NCI-H69 (cell line): ENCODE results near the gene NELL1.

ENCODE experiments used
- DNase-seq: peaks from one replicate; lab custom pipeline; 2025; lab: John Stamatoyannopoulos, UW

NELL1 gene

DNA sequence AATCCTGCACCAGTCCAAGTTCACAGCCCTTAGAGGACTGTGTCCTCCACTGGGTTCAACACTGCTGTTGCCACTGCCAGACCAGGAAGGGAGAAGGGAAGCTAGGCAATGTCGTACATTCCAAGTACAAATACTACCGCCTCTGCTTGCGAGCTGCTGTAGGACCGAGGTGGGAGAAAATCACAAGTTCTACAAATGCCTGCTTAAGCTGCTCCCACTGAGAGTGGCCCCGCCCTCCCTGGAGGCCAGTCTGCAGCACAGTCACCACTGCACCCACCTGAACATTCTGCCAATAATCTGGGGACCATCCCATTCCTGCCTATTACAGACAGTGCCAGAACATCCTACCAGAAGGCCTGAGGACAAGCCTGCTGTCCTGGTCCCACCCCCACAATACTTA, 816.0 kb downstream of the NELL1 start:
- no peak for DNase-seq

GRCh38 chr11:21489416-21490115, 820.2 kb downstream of the NELL1 start:
- DNase-seq: no peak

GRCh38 chr11:21492931-21493330, 823.5 kb downstream of the NELL1 start:
- DNase-seq: no peak

GRCh38 chr11:21494946-21495345, 825.6 kb downstream of the NELL1 start:
- DNase-seq: no peak

DNA sequence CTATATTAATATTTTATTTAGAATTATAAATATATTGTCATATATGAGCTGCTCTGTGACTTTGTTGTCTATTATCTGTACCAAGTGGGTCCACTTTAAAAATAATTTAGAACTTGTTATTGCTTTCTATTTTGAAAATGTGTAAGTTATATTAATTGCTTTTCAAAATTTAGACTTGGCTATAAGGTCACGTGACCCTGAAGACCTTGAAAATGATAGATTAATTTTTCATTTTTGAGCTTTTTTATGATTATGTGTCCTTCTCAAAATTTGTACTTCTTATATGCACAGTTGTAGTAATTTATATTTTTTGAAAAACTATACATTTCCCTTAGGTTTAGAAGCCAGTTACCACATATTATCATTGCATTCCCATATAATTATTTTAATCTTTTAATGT, 826.5 kb downstream of the NELL1 start:
- DNase-seq: no peak

- peak; percentile 45 for DNase-seq
Measured at GRCh38 chr11:21501245-21501644, 831.9 kb downstream of the NELL1 start.

DNA sequence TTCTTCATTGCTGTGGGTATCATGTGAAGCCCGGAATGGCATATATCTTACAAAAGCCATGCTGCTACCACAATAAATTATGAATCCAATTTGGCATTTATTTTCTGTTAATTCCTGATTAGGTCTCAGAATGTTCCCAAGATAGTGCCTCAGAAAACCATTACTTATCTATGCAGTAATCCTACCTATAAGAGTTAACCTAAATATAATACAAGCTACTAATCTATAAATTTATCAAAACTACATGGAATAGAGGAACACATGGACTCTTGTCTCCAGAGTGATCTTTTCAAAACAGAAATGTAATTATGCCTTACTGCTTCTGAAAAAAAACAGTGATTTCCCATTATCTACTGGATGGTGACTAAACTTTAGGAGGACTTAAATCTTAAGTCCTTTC, 835.7 kb downstream of the NELL1 start:
- DNase-seq: no peak

GRCh38 chr11:21511835-21512440, 842.6 kb downstream of the NELL1 start:
- peak; percentile 96 for DNase-seq

DNA sequence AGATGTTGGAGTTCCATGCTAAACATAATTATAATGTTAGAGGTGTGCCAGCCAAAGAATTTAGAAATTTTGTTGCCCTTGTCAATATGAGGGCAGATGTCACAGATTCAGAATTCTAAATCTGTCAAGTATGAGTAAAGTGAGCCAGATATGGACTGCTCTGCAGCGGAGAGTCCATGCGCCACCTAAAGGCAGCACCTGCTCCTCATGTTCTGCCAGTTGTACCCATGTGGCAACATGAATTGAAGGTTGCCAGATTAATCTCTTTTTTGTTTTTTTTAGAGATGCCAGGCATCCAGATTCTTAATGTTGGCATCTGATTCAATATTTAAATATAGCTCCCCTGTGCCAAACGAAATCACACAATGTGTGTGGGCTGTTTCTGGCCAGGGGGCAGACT, 844.9 kb downstream of the NELL1 start:
- peak; percentile 86 for DNase-seq

DNA sequence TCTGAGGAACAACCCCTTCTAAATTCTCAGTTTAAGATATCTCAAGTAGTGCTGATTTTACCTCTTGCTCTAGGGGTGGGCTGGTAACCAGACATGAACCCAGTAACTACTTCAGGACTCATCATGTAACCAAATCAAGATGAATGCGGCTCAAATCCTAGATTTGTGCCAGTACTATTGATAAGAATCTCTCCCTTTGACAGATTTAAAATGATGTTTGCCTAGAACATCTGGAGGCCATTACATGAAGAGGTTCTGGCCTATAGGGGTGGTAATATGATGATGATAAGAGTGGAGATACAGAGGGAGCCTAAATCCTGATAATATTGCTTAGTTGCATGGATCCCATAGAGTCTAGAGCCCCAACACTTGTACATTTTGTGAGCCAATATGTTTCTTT, 850.9 kb downstream of the NELL1 start:
- peak; percentile 72 for DNase-seq

DNA sequence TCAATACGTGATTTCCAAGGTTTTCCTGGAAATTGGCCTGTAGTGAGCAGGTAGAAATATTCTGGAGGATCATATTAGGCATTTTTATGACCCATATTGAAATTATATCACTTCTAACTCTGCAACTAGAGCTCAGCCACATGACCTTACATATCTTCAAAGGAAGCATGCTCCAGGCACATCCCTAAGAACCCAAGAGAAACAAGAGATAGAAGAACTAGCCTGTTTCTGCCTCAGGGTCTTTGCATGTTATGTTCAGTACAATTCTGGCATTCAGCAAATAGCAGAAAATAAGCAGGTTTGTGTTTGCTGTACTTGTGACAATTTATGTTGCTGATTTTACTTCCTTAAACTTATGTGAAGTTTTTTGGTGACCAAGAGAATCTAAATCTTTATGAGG, 859.8 kb downstream of the NELL1 start:
- peak; percentile 46 for DNase-seq

- peak; percentile 42 for DNase-seq
Measured at GRCh38 chr11:21534288-21534687, 864.9 kb downstream of the NELL1 start.

- no peak for DNase-seq
Measured at GRCh38 chr11:21537980-21538379, 868.6 kb downstream of the NELL1 start.

GRCh38 chr11:21541187-21541751, 871.9 kb downstream of the NELL1 start:
- no peak for DNase-seq

DNA sequence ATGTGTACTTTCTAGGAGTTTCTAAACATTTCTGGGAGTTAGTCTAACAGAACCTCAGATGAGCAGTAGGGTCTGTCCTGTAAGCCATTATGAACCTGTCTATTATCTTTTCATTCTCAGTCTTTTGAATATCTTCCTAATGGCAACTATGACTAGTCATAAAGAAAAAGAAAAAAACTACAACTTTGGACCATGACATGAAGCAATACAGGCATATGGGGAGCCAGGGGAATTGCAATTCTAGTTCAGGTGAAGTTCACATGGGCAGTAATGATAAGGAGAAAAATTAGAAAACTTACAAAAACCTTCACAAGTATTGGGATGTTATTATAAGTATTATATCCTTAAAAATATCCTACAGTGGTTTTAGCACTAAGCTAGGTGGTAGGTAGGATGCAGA, 874.5 kb downstream of the NELL1 start:
- DNase-seq: no peak

- DNase-seq: peak; percentile 30
Measured at GRCh38 chr11:21545699-21546098, 876.3 kb downstream of the NELL1 start.

GRCh38 chr11:21546703-21547102, 877.3 kb downstream of the NELL1 start:
- no peak for DNase-seq

- peak; percentile 90 for DNase-seq
Measured at GRCh38 chr11:21552911-21553310, 883.5 kb downstream of the NELL1 start.

DNA sequence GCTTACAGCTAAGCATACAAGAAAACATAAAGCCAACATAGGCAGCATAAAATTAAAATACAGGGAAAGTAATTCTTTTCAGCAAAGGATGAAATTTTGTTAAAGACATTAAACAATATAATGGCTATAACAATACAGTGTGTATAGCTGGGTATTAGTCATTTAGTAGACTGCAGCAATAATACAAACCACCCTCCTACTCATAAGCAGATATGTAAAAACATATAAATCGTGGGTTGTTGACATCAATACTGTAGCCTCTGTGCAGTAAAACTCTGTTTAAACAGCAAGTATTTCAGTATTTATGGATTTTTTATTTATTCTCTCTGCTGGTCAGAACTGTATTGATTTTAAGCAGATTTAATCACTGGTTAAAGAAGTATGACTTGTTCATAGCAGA, 884.4 kb downstream of the NELL1 start:
- no peak for DNase-seq

DNA sequence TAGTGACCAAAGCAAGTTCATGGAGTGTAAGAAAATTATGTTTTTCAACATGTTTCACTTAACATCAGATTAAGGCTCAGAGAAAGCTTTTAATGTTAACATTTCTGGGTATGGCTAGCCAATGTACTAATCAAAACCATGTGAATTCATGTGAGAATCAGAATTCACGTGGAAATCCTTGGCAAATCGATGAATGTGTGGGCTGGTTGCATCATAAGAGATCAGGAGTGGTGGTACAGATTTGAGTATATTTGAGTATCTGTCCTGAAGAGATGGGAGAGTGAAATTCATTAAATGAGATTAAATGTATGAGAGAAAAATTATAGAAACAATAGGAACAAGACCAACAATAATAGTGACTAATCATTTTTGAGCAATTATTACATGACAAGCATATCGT, 884.9 kb downstream of the NELL1 start:
- no peak for DNase-seq

DNA sequence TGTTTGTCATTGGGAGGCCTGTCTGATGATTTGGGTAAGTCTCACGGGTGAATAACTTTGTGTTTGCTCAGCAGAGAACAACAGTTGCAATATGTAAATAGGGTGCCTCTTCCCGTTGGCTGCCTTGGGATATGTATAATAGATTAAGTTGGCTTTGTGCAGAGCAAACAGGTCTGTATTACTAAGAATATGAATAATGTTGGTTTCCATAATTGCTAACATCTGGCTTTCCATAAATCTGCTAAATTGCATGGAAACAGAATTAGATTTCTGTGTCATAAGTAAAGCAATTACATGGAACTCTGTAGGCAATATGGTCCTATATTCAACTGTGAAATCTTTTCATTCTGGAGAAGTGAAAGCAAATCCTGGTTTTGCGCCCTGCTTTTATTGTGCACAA, 887.5 kb downstream of the NELL1 start:
- peak; percentile 99 for DNase-seq

DNA sequence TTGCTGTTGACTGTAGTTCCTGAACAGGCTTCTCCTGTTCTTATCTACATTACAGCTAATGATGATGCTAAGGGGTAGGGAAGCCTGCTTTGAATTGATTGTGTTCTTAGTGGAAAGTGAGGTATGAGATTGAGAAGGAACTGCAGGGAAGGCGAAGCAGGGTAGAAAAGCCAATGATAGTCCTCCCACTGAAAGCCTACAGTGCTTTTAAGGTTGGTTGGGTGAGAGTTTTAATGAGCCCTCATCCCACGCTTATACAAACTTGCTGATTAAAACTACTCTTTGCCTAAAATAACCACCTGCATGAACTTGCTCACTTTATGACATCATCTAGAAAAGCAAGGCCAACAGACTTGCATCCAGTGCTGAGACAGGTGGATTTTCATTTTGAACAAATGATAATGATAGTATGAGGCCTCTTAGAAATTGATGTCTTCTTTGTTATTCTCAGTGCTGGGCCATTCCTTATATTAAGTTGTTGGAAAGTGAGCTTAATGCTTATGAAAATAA, 891.1 kb downstream of the NELL1 start:
- no peak for DNase-seq

DNA sequence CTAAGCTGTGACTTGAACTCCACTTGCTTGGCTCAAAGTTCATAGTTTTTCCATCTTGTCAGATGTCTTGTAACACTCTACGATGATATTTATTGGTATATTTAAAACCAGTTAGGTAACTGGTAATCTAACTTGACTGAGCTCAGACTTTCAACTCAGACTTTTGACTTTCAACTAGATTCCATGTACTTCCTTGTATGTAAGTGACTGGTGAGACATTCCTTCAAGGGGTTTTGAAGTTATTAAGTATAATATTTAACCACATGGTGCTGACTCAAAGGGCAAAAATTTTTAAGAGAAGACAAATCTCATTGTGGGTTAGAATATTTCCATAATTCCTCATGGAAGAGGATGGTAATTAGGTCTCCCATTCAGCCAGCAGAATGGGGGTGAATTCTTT, 892.2 kb downstream of the NELL1 start:
- DNase-seq: no peak
